Stimulated activated naive CD8-positive, alpha-beta T cell treated with anti-CD3 and anti-CD28 coated beads, Interleukin-15, Interleukin-2, amounts not matched to agents 100 U/mL and 50 U/mL, for 24 hours (primary cell): ENCODE measurements around the gene ZNF784.

Experiments
- ATAC-seq: fragments of 150-1000 bp; cut with Tn5 transposase; one replicate; pipeline ENCODE4 v1.10.0; 2021
- DNase-seq: peaks from one replicate; pipeline ENCODE4 v3.0.0; 2021

ZNF784 gene

DNA sequence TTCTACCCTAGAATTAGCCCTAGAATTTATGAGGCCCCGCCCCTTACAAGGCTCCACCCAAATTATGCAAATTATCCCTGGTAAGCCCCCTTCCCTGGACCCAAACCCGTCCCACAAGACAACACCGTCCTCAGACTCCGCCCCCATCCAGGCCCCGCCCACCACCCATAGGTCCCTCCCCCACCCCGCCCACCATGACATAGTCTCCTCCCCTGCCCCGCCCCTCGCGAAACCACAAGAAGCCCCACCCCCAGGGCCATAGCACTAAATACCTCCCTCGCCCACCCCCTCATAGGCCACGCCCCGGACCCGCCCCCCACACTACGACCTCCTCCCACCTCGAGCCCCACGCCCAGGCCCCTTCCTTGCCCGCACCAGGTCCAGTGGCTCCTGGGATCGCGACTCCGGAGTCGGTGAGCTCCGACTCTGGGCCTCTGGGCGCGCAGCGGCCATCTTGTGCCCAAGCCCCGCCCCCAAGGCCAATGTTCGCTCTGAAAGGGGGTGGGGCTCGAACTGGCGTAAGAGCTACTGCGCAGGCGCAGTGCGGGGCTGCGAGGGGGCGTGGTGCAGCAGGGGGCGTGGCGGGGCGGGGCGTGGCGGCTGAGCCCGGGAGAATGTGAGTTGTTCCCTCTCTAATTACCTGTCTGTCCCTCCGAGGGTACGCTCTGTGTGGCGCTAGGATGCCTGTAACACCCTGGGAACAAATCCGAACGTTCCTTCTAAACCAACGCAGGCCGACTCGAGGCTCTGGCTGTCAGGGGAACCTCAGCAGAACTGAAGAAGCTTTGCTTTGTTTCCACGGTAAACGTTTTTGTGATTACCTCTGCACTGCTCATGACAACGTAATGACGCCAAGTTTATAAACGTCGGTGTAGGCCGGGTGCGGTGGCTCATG lies at the start of gene ZNF784:
Gene ZNF784, minus strand, starts transcription at position 458 of the 895 bp plus-strand sequence. Its CDS starts 5 bp downstream, at position 453.
- ATAC-seq (peak; percentile 67), DNase-seq (peak; percentile 97)

- no peak for ATAC-seq
These were observed 49.5 kb upstream of the ZNF784 start for GRCh38 chr19:55673889-55674288.

DNA sequence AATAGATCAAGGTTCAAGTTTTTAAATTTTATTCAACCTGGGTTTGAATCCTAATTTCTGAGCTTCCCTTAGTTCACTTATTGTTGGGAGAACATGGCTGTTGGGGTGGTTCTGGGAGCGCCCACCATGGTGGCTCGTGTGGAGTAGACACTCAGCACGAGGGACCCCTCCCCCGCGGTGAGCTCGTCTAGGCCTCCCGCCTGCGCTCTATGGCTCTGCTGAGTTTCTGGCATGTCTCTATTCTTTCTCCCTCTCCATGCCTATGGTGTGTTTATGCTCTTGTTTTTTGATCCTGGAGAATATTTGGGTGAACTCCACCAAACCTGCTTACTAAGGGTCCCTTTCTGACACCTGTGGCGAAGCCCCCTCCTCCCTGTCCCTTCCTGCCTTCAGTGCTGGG lies 49.1 kb upstream of the ZNF784 start:
- DNase-seq (no peak), ATAC-seq (no peak)

More at GRCh38 chr19:55673889-55674288, 49.5 kb upstream of the ZNF784 start:
- DNase-seq, result no peak

GRCh38 chr19:55672418-55672817 lies 48.1 kb upstream of the ZNF784 start:
- ATAC-seq (no peak), DNase-seq (no peak)

GRCh38 chr19:55671054-55671378 lies 46.6 kb upstream of the ZNF784 start:
- DNase-seq (no peak), ATAC-seq (no peak)

GRCh38 chr19:55670280-55671053 lies 46.1 kb upstream of the ZNF784 start:
- ATAC-seq (no peak), DNase-seq (peak; percentile 22)

GRCh38 chr19:55669418-55670279 lies 45.3 kb upstream of the ZNF784 start:
- DNase-seq, result no peak
- ATAC-seq, result no peak

- ATAC-seq (no peak), DNase-seq (no peak)
These were observed 44.4 kb upstream of the ZNF784 start for GRCh38 chr19:55668603-55669348.

DNA sequence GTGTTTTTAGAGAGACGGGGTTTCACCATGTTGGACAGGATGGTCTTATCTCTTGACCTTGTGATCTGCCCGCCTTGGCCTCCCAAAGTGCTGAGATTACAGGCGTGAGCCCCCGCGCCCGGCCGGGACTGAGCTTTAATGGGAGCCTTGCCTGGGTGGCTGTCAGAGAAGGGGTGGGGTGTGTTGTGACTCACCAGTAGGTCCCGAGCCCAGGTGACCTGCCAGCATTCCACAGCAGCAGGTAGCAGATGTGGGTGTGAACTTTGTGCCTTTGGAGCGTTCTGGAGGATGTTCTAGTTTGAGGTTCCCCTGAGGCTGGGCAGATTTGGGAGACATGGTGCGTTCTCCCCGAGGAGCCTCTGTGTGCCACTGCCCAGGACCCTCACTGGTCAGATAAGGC lies 43.6 kb upstream of the ZNF784 start:
- ATAC-seq, result no peak
- DNase-seq, result no peak

DNA sequence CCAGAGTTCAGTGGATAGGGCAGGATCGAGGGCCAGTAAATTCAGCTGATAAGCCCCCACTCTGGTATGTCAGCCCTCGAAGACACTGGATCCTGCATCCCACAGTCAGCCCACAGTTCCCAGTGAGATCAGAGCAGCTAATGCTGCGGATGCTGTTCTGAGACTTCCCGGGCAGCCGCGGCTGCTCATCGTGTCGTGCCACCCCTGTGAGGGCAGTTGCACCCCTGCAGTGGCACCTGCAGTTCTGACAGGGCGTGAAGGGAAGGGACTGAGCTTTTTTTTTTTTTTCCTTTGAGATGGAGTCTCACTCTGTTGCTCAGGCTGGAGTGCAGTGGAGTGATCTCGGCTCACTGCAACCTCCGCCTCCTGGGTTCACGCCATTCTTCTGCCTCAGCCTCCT lies 43.1 kb upstream of the ZNF784 start:
- DNase-seq (no peak), ATAC-seq (no peak)

GRCh38 chr19:55667006-55667381 lies 42.6 kb upstream of the ZNF784 start:
- DNase-seq (no peak), ATAC-seq (no peak)

GRCh38 chr19:55666343-55667005 lies 42.1 kb upstream of the ZNF784 start:
- ATAC-seq (no peak), DNase-seq (no peak)

GRCh38 chr19:55663846-55664536 lies 39.6 kb upstream of the ZNF784 start:
- ATAC-seq (no peak), DNase-seq (no peak)

DNA sequence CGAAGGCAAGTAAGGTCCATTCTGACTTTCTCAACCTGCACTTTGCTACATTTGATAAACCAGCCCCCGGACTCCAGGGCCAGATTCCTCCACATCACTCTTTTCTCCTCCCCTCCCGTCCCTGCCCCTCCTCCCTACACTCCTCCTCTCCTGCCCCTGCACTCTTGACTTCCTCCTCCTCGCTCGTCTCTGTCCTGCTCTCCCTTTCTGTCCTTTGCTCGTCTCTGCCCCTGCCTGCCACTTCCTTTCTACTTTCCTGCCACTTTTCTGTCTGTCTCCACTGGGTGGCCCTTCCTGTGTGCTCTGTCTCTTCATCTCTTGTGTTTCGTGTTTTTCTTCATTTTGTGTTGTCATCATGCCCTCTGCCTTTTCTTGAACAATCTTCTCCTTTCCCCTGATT lies 37.5 kb upstream of the ZNF784 start:
- no peak for ATAC-seq
- DNase-seq, result no peak

DNA sequence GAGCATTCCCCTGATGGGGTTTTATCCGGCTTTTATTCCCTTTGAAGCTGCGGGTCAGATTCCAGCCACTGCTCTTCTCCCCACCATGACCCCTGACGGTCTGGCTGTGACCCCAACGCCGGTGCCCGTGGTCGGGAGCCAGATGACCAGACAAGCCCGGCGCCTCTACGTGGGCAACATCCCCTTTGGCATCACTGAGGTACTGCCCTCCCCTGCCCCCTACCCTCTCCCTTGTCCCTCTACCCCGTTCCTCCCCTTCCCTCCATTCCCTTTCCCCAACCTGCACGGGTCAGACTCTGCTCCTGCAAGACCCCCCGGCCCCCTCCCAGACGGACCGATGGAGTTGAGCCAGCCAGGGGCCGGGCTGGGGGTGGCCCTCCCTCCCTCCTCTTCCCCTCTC lies 36.6 kb upstream of the ZNF784 start:
- ATAC-seq (no peak), DNase-seq (no peak)

GRCh38 chr19:55660404-55660803 lies 36.0 kb upstream of the ZNF784 start:
- ATAC-seq, result no peak
- no peak for DNase-seq

- DNase-seq (no peak), ATAC-seq (no peak)
These were observed 35.5 kb upstream of the ZNF784 start for GRCh38 chr19:55659822-55660221.

DNA sequence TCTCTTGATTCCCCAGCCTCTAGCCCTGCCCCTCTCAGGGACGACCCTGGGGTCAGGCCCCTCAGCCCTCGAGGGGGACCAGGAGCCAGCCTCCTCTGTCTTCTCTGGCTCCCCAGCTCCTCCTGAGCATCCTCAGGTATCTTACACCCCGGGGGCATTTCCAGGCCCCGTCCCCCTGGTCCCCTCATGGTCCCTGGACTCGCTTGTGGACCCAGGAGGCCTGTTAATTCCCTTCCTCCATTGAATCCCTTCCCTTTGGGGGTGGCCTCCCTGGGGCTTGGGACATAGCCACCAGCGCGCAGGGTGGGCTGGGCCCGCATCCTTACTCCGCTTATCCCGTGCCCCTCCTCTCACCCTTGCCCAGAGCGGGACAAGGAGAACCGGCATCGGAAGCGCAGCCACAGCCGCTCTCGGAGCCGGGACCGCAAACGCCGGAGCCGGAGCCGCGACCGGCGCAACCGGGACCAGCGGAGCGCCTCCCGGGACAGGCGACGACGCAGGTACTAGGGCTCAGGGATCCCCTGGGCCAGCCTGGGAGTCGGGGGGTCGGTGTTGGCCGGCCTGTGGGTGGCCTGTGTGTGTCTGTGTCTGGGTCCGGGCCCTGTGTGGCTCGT lies 34.6 kb upstream of the ZNF784 start:
- DNase-seq (no peak), ATAC-seq (no peak)

DNA sequence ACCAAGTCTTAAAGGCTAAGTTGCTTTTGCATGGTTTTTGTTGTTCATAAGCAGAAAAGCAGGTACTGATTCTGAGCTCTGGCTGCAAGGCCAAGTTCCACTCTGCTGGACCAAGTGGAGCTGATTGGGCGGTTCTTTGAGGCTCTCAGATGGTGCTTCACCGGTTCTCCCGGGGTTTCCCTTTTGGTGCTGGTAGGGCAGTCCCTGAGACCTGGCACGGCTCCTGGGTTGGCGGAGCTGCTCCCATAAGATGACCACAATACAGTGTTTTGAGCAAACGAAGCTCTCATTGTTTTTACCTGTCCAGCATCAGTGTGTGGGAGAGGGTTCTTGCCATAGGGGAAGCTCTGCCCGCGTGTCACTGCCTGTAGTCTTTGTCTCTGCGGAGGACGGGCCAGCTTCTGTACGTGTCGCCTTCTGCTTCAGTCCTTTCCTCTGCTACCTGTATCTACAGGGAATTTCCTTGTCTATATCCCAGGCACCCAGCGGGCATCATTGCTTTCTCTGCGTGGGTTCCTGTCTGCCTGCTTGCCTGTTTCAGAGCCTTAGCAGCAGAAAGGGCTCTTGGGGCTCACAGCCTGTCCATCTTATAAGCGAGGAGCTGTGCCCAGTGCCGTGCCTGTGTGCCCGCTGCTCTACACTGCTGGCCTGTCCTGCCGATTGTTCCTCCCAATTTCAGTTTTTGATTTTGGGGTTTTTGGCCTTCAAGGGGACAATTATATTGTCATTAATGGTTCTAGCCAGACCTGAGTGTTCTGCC lies 32.8 kb upstream of the ZNF784 start:
- no peak for DNase-seq
- no peak for ATAC-seq
